Measurements from ENCODE around the gene CCDC148. TPM values are rescaled to one million over a fixed set of nuclear protein-coding genes. Genes with fewer than 3 reads are reported as not detected.
A peak's percentile ranks its signal among the peaks of the same experiment; 100 is the strongest.

CCDC148 gene
- total RNA-seq, 1 experiment from 2014 or later, result 0.49 TPM

GRCh38 chr2:158197940-158198339 lies 258.6 kb downstream of the CCDC148 start:
- no peak overlapping the region for H3K27ac ChIP-seq
- DNase-seq, result no peak
- H3K9me3 ChIP-seq (replicated peaks), result no peaks in the 10 kb centered on the region
- no peak overlapping the region for H3K4me3 ChIP-seq
- peaks cover 15% of the 10 kb centered on the region for H3K4me1 ChIP-seq
- H3K27me3 ChIP-seq, result no peaks in the 10 kb centered on the region
- no peaks in the 10 kb centered on the region for H3K36me3 ChIP-seq

DNA sequence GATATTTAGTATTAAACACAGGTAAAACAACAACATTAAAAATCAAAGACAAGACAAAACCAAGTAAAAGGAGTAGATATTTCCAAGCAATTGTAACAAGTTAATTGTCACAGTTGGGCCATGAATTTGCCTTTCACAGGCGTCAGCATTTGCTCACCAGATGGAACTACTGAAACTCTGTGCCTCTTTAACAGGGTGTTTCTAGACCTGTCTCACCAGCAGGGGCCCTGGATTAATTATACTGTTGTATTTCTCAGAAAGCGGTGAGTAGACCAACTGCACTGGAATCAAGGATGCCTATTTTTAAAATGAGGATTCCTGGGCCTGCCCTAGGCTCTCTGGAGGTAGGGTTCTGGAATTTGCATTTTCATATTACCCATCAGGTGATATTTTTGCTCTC lies 262.3 kb downstream of the CCDC148 start:
- Histone ChIP-seq H3K4me3 (no peak overlapping the region), H3K27me3 (no peaks in the 10 kb centered on the region), H3K36me3 (no peaks in the 10 kb centered on the region), H3K4me1 (peaks cover 29% of the 10 kb centered on the region), H3K27ac (no peak overlapping the region), H3K9me3 (replicated peaks) (no peaks in the 10 kb centered on the region)
- no peak for DNase-seq

GRCh38 chr2:158192515-158193443 lies 263.8 kb downstream of the CCDC148 start:
- DNase-seq, result no peak
- no peak overlapping the region for H3K27ac ChIP-seq
- peaks cover 33% of the 10 kb centered on the region for H3K4me1 ChIP-seq
- H3K36me3 ChIP-seq, result no peaks in the 10 kb centered on the region
- no peaks in the 10 kb centered on the region for H3K27me3 ChIP-seq
- H3K9me3 ChIP-seq (replicated peaks), result no peaks in the 10 kb centered on the region
- H3K4me3 ChIP-seq, result no peak overlapping the region

DNA sequence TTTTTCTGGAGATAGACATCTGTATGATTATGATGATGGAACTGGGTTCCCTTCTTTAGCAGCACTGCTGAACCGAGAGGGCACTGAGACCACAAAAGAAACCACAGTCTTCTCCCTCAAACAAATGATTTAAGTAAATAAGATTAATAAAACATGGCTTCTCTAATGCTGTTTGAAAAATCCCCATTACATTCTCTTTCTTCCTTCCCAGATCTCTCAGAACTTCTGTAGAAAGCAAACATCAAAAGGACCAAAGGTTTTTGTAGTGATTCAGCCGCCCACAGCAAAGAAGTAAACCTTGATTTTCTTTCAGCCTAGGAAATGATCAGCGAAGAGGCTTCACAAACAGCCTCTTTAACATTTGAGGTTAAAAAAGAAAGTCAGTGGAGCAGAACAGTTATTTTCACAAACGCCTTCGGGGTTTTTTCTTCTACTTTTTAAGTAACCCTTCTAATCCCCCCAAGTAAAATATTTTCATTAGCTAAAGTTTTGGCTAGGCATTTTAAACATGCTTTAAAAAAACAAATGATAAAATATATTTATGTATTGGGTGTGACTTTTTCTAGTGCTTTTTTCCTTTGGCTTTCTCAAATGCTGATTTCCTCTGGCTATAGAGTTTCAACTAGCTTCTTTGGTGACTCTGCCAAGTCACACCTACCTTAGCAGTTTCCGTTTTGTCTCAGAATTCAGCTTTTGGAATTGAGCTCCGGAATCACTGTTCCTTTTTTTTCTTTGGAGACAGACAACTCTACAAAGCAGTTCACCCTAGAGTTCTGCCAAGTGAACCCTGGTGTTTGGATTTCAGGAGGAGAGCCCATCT lies 265.3 kb downstream of the CCDC148 start:
- Histone ChIP-seq H3K36me3 (no peaks in the 10 kb centered on the region), H3K4me3 (peak overlapping the region; percentile 34), H3K27ac (peak overlapping the region; percentile 80), H3K9me3 (replicated peaks) (no peaks in the 10 kb centered on the region), H3K27me3 (no peaks in the 10 kb centered on the region), H3K4me1 (peaks cover 33% of the 10 kb centered on the region)
- peak; percentile 31 to 72 for DNase-seq

- Histone ChIP-seq H3K4me1 (peaks cover 33% of the 10 kb centered on the region), H3K9me3 (replicated peaks) (no peaks in the 10 kb centered on the region)
Observed at GRCh38 chr2:158189526-158189925, 267.0 kb downstream of the CCDC148 start.

GRCh38 chr2:158187908-158188307 lies 268.6 kb downstream of the CCDC148 start:
- peak in 1 of 2 experiments; percentile 39 for DNase-seq
- Histone ChIP-seq H3K9me3 (replicated peaks) (no peaks in the 10 kb centered on the region), H3K4me1 (peaks cover 43% of the 10 kb centered on the region), H3K36me3 (no peaks in the 10 kb centered on the region), H3K4me3 (no peak overlapping the region), H3K27me3 (no peaks in the 10 kb centered on the region), H3K27ac (no peak overlapping the region)

More at GRCh38 chr2:158189526-158189925, 267.0 kb downstream of the CCDC148 start:
- Histone ChIP-seq H3K36me3 (no peaks in the 10 kb centered on the region), H3K27me3 (no peaks in the 10 kb centered on the region), H3K27ac (peak overlapping the region; percentile 80), H3K4me3 (no peak overlapping the region)
- DNase-seq, result peak in 1 of 2 experiments; percentile 38

DNA sequence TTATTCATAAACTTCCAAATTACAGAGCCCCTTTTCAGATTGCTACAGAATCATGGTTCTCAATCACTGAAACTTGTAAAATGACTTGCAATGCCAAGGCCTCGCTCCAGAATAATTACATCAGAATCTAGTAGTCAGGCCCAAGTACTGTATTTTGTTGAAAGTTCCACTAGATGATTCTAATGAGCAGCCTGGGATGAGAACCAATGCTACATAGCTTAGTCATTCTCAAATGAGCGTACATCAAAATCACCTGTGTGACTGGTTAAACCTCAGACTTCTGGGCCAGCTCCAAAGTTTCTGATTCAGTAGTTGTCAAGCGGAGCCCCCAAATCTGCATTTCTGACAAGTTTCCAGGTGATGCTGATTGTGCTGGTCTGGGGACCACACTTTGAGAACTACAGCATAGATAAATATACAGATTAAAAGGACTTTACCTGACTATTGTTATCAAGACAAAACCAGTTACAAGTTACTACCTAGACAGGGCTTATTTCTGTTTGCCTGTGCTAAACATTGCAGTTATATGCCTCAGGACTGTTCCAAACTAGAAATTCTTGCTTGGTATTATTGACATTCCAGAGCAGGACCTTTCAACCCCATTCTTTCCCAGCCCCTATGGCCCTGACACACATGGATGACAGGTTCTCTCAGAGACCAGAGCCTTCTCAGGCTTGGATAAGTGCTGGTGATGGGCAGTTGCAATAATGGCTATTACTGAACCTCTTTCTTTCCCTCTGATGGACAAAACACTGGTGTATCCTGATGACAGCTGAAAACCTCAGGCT lies 271.8 kb downstream of the CCDC148 start:
- Histone ChIP-seq H3K9me3 (replicated peaks) (no peaks in the 10 kb centered on the region), H3K4me1 (peaks cover 24% of the 10 kb centered on the region), H3K27me3 (no peaks in the 10 kb centered on the region), H3K36me3 (no peaks in the 10 kb centered on the region), H3K27ac (no peak overlapping the region), H3K4me3 (no peak overlapping the region)
- no peak for DNase-seq

DNA sequence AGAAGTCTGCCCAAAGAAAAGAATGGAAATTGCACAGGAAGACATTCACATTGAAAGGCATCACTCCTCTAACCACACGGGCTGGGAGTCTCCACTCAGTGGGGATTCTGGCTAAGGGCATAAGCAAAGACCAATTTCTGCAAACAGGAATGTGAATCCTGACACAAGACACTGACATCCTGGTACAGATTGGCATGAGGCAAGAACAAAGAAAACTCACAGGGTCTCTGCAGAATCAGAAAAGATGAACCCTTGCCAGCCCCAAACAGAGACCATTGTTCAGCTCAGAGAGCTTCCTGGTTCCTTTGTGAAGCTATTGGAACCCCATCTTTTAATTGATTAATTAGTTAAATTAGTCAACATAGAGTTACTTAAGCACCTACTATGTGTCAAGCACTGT lies 272.6 kb downstream of the CCDC148 start:
- peaks cover 16% of the 10 kb centered on the region for H3K4me1 ChIP-seq
- no peaks in the 10 kb centered on the region for H3K9me3 ChIP-seq (replicated peaks)
- H3K27me3 ChIP-seq, result no peaks in the 10 kb centered on the region
- no peaks in the 10 kb centered on the region for H3K36me3 ChIP-seq
- no peak overlapping the region for H3K27ac ChIP-seq
- no peak overlapping the region for H3K4me3 ChIP-seq
- DNase-seq, result no peak

DNA sequence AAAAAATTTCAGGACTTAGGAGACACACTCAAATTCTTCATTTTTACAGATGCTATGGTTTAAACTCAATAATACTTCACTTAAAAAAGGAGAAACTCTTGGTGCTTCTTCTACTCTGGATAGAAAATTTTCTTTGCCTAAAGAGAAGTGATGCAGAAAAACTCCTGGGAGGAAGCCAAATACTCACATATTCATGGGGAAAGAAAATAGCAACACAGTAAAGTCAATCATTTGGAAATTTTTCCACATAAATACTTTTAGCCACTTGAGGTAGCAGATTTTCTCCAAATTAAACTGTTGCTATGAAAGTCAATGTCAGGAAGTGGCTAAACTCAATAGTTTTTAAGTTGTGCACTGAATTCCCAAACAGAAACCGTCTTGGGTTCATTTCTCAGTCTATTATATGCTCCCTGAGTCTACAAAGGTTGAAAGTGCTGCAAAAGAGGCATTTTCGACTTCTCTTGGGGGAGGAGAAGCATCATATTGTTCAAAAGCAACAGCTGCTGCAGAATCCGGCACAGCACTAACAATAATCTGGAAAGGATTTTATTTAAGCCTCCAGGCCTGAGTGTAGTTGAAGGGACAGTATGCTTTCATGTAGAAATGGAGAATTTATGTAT lies 273.8 kb downstream of the CCDC148 start:
- Histone ChIP-seq H3K9me3 (replicated peaks) (no peaks in the 10 kb centered on the region), H3K36me3 (no peaks in the 10 kb centered on the region), H3K27me3 (no peaks in the 10 kb centered on the region), H3K4me3 (no peak overlapping the region), H3K4me1 (peaks cover 15% of the 10 kb centered on the region), H3K27ac (peak overlapping the region; percentile 5; the same call in 1 of the 2 replicates)
- peak; percentile 36 to 76 for DNase-seq

- H3K4me1 ChIP-seq, result peaks cover 15% of the 10 kb centered on the region
- DNase-seq, result no peak
- no peak overlapping the region for H3K27ac ChIP-seq
- no peak overlapping the region for H3K4me3 ChIP-seq
- H3K27me3 ChIP-seq, result no peaks in the 10 kb centered on the region
- no peaks in the 10 kb centered on the region for H3K36me3 ChIP-seq
- no peaks in the 10 kb centered on the region for H3K9me3 ChIP-seq (replicated peaks)
Observed at GRCh38 chr2:158181171-158181570, 275.4 kb downstream of the CCDC148 start.

DNA sequence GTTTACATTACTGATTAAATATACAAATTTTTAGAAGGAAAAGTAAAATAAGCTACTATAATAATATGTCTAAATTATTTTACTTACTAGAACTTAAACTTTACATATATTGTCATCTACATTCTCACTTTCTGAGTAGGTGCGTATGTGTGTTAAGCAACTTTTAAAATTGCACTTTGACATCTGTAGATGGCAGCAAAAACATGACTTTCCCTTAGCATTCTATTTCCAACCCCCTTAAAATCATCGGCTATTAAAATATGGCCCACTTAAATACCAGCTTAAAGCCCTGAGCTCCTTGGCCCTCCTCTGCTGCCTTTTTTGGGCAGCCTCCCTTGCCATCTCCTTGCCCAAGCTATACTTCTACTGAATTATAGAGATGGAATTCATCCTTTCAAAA lies 276.9 kb downstream of the CCDC148 start:
- DNase-seq, result peak in 1 of 2 experiments; percentile 48
- H3K4me3 ChIP-seq, result no peak overlapping the region
- no peaks in the 10 kb centered on the region for H3K36me3 ChIP-seq
- H3K4me1 ChIP-seq, result peaks cover 15% of the 10 kb centered on the region
- no peak overlapping the region for H3K27ac ChIP-seq
- no peaks in the 10 kb centered on the region for H3K27me3 ChIP-seq
- H3K9me3 ChIP-seq (replicated peaks), result no peaks in the 10 kb centered on the region

DNA sequence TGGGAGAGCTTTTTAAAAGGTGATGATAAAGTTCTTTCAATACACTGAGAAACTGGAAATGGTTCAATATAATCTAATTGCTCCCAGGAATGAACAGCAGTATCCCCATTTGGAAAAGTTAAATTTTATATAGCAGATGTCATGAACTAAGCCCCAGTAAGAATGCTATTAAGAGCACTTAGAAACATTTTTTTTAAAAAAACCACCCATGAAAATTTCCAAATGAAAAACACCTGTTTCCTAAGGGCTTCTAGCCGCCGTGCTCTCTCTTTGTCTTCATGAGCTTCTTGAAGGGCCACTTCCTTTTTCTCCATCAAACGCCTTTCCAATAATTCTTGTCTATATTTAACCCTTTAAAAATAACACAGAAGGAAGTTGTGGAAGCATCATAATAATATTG lies 277.9 kb downstream of the CCDC148 start:
- no peak for DNase-seq

DNA sequence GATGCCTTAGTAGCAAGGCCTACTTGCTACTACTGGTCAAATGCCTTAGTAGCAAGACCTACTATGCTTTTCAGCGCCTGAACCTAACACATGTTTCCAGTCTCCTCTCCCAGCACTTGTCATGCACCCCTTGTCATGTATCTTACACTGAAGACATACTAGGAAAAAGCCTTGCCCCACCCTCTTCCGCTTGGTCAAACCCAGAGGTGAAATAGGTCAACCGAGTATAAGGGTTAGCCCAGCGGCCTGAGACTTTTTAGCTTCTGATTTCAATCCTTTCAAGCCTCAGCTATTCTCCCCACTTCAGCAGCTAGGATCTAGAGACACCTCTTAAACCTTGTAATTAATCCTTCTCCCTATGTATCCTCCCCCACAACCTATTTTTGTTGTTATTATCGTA lies 281.6 kb downstream of the CCDC148 start:
- Histone ChIP-seq H3K4me1 (no peaks in the 10 kb centered on the region), H3K4me3 (no peak overlapping the region), H3K9me3 (replicated peaks) (no peaks in the 10 kb centered on the region), H3K36me3 (no peaks in the 10 kb centered on the region), H3K27me3 (no peaks in the 10 kb centered on the region), H3K27ac (no peak overlapping the region)
- no peak for DNase-seq

More for the DNA sequence above, 277.9 kb downstream of the CCDC148 start:
- H3K36me3 ChIP-seq, result no peaks in the 10 kb centered on the region
- peaks cover 12% of the 10 kb centered on the region for H3K4me1 ChIP-seq
- H3K9me3 ChIP-seq (replicated peaks), result no peaks in the 10 kb centered on the region
- H3K4me3 ChIP-seq, result no peak overlapping the region
- H3K27me3 ChIP-seq, result no peaks in the 10 kb centered on the region
- no peak overlapping the region for H3K27ac ChIP-seq

DNA sequence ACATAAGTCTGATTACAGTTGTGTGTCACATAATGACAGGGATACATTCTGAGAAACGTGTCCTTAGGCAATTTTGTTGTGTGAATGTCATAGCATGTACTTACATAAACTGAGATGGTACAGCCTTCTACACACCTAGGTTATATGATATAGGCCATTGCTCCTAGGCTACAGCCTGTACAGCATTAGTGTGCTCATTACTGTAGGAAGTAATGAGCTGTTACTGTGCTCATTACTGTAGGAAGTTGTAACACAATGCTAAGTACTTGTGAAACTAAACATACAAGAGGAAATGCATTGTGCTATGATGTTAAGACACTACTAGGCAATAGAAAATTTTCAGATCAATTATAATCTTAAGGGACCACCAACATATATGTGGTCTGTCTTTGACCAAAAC lies 282.1 kb downstream of the CCDC148 start:
- Histone ChIP-seq H3K27ac (no peak overlapping the region), H3K36me3 (no peaks in the 10 kb centered on the region), H3K27me3 (no peaks in the 10 kb centered on the region), H3K9me3 (replicated peaks) (no peaks in the 10 kb centered on the region), H3K4me1 (no peaks in the 10 kb centered on the region), H3K4me3 (no peak overlapping the region)
- DNase-seq, result no peak

All from SJCRH30 (cell line).